Measurements from ENCODE around the gene ADAMTS9. TPM values are rescaled to one million over a fixed set of nuclear protein-coding genes. Genes with fewer than 3 reads are reported as not detected.

The ADAMTS9 gene
- total RNA-seq, 1 donor from 2014 or later = 11.7 TPM

DNA sequence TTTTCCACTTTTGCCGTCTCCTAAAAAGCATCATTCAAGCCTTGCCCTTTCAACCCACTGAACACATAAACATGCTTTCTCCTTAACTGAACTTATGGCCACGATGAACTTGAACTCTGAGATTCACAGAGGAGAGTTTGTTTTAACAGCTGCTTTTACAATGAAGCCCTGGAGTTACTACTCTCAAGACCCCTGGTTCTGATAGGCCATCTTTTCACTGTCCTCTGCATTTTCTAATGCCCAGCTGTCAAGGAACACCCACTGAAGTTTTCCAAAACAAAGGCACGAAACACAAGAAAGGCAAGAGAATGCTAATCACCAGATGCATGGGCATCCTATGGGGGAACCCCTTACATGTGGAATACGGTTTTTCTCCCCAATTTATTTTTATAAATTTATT lies 100.8 kb downstream of the ADAMTS9 start:
- H3K27ac ChIP-seq = no peak overlapping the region
- no peak for ATAC-seq
- H3K9me3 ChIP-seq = no peaks in the 10 kb centered on the region
- H3K4me1 ChIP-seq = no peaks in the 10 kb centered on the region
- DNase-seq = no peak
- H3K4me3 ChIP-seq = no peak overlapping the region
- H3K27me3 ChIP-seq (ENCODE audit: low read depth) = no peaks in the 10 kb centered on the region
- H3K36me3 ChIP-seq = peaks cover 8% of the 10 kb centered on the region
- TF ChIP-seq CTCF (IDR thresholded peaks at IDR 0.05) = no peak
- intact Hi-C loops (cut with DNase I) = no loop called here

DNA sequence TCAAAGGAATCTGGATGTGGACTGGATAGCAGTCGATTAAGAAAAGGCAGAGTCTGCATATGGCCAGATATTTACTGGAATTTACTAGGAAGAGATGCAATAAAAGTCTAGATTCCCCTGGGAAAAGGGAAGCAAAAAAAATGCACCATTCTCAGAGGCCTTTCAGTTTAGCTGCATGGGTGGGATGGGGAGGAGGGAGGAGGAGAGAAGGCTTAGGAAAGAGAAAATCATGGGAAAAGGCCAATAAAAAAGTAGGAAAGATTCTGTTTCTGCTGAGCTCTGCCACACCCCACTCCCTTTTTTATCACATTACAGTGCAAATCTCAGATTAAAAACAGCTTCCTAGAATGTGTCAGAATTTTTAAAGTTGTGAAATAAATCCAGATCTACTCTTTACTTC lies 103.6 kb downstream of the ADAMTS9 start:
- no peaks in the 10 kb centered on the region for H3K27me3 ChIP-seq (ENCODE audit: low read depth)
- H3K4me3 ChIP-seq = no peak overlapping the region
- no peak for ATAC-seq
- no peaks in the 10 kb centered on the region for H3K36me3 ChIP-seq
- no peak for DNase-seq
- no peaks in the 10 kb centered on the region for H3K4me1 ChIP-seq
- H3K9me3 ChIP-seq = no peaks in the 10 kb centered on the region
- H3K27ac ChIP-seq = no peak overlapping the region
- intact Hi-C loops (cut with DNase I) = no loop called here
- no peak for TF ChIP-seq CTCF (IDR thresholded peaks at IDR 0.05)

- TF ChIP-seq CTCF (IDR thresholded peaks at IDR 0.05) = no peak
- intact Hi-C loops (cut with DNase I) = no loop called here
Observed at GRCh38 chr3:64578797-64579196, 109.0 kb downstream of the ADAMTS9 start.

DNA sequence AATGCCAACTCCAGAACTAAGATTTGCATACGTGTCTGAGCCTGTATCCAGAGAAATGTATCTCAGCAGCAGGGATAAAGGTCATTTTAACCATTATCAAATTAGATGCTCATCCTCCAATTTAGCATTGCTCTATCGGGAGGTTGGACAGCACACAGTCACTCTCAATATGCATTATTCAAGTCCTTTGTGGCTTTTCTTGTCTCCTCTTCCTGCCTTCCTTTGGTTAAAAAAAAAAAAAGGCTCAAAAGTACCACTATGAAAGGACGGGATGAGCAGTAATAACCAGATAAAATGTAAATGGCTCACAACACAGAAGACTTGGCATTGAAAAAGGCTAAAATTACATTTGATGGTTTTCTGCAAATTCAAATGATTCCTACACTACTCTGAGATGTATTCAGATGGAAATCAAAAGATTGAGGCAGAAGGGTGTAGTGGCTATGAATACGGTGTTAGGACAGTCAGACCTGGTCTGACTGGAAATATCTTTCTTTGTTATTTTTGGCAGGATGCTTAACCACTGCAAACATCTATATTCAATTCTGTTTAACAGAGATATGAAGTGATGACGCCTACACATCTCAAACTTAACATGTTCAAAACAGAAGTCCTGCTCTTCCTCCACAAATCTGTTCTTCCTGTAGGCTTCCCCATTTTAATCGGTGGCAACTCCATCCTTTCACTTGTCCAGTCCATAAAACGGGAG lies 109.6 kb downstream of the ADAMTS9 start:
- Histone ChIP-seq H3K9me3 (no peaks in the 10 kb centered on the region), H3K36me3 (no peaks in the 10 kb centered on the region), H3K27ac (no peak overlapping the region), H3K4me3 (no peak overlapping the region), H3K27me3 (ENCODE audit: low read depth) (no peaks in the 10 kb centered on the region), H3K4me1 (no peaks in the 10 kb centered on the region)
- ATAC-seq = no peak
- intact Hi-C loops (cut with DNase I) = no loop called here
- no peak for DNase-seq
- no peak for TF ChIP-seq CTCF (IDR thresholded peaks at IDR 0.05)

More at GRCh38 chr3:64578797-64579196, 109.0 kb downstream of the ADAMTS9 start:
- no peak overlapping the region for H3K4me3 ChIP-seq
- no peak for ATAC-seq
- no peak for DNase-seq
- H3K27ac ChIP-seq = no peak overlapping the region
- H3K36me3 ChIP-seq = no peaks in the 10 kb centered on the region
- H3K4me1 ChIP-seq = no peaks in the 10 kb centered on the region
- no peaks in the 10 kb centered on the region for H3K9me3 ChIP-seq
- H3K27me3 ChIP-seq (ENCODE audit: low read depth) = no peaks in the 10 kb centered on the region

- H3K27ac ChIP-seq = no peak overlapping the region
- TF ChIP-seq CTCF (IDR thresholded peaks at IDR 0.05) = no peak
- no peaks in the 10 kb centered on the region for H3K36me3 ChIP-seq
- H3K27me3 ChIP-seq (ENCODE audit: low read depth) = no peaks in the 10 kb centered on the region
- intact Hi-C loops (cut with DNase I) = no loop called here
- DNase-seq (no peak), ATAC-seq (no peak)
- no peaks in the 10 kb centered on the region for H3K4me1 ChIP-seq
- no peaks in the 10 kb centered on the region for H3K9me3 ChIP-seq
- H3K4me3 ChIP-seq = no peak overlapping the region
Observed at GRCh38 chr3:64576211-64576775, 111.5 kb downstream of the ADAMTS9 start.

All from lower lobe of right lung (tissue), 2 donors.